Endothelial cell of hepatic sinusoid (primary cell): ENCODE measurements around the gene PARN.

Experiments
- in situ Hi-C: cut with HindIII; loops from 2 replicates; pipeline ENCODE4 v1.10.0; 2017; ENCODE audit warnings: low sequenced_read_pairs

Gene PARN

DNA sequence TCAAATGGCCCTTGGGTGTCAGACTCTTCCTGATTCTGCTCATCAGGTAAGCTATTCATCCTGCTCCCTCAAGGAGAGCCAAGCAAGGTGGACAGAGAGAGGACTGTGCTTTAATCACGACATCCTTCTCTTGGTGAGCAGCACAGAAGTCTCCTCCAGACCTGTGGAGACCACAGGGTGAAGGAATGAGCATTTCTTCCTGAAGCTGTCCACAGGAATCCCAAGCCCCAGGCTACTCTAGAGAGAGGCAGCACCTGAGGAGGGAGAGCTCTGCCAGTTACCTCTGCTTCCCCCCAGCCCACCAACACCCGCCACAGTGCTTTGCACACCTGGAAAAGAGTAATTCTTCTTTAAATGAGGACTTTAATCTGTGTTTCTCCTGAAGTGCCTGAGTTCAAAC lies 100.0 kb downstream of the PARN start:
- in situ Hi-C loops = no loop called here

DNA sequence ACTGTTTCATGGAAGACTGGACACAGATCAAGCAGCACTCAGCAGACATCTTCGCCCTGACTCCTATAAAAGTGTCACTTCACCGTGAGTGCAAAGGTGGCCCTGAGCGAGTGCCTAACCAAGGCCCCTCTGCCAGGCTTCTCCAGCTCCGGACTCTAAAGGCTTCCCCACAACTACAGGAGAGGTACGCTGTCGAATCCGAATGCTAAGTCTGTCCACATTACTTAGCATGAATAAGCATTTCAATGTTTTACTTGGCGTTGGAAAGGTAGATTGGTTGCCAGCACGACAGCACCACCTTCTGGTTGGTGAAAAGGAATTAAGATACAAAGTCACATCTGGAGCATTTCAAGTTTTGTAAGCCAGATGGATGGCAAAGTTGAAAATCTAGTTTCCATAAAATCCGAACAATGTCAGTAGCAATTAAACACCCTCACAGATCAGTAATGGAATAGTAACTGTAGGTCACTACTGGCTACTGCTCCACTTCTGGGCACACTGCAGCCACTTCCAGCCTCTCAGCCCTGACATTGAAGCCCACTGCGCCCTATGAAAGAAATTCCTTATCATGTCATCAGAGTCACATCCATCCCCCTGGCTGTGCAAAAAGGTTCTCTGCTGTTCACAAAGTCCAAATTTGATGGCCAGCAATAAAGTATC lies 100.9 kb downstream of the PARN start:
- in situ Hi-C loops = loop anchor here (10.0 kb wide), 1 partner anchor 224 kb away; no protein-coding TSS in a partner anchor

DNA sequence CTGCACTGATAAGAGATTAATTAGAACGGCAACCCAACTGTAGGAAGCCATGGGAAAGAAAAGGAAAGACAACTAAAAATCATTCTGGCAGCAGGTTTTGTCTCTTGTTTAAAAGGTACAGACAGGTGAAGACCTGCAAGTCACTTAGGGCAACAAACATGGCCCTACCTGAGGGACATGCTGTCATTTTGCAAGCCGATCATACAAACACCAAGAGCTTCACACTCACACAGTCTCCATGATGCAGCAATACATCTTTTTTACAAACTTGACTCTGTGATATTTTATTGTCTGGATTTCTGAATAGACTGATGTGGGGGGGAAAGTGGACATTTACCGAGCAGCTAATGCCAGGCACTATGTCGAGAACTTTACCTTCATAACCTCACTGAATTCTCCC lies 101.8 kb downstream of the PARN start:
- in situ Hi-C loops = loop anchor here (10.0 kb wide), 1 partner anchor 224 kb away; no protein-coding TSS in a partner anchor

DNA sequence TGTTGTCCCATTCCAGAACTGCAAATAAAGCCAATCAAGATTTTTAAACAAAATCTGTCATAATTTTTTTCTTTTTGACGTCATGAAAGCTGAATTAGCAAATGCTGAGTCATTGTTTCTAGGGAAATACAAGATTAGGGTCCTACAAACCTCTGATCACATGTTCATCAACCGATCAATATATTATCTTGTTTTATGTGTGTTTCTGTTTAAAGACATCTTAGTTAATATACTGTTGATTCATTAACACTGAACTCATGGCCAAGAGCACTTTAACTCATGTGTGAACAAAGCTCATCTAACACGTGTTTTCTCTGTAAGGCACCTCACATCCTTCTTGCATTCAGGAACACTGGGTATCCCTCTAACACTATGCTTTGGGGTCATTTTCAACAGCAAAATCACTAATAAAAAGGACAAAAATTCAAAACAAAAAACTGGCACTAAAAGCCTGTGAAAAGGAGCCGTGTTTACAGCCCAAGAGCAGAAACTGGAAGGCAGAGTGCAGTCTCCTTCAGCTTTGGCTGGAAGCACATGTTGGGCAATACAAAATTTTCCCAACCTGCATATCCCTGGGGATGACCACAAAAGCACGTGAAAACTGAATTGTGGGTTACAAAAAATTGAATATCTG lies 102.5 kb downstream of the PARN start:
- in situ Hi-C loops = loop anchor here (10.0 kb wide), 1 partner anchor 223 kb away; no protein-coding TSS in a partner anchor

DNA sequence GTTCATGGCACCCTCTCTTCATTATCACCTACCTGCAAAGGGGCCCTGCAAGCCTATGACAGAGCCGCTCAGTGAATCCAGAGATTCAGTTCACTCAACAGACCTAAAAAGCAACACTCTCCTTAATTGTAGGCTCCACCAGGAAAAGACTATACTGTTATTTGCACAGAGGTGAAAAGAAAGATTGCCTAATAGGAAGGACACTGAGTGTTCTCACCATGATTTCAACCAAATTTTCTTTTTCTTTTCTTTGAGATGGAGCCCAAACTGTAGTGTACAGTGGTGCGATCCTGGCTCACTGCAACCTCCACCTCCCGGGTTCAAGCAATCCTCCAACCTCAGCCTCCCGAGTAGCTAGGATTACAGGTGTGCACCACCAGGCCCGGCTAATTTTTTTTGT lies 104.5 kb downstream of the PARN start:
- in situ Hi-C loops = loop anchor here (10.0 kb wide), 1 partner anchor 221 kb away; no protein-coding TSS in a partner anchor

DNA sequence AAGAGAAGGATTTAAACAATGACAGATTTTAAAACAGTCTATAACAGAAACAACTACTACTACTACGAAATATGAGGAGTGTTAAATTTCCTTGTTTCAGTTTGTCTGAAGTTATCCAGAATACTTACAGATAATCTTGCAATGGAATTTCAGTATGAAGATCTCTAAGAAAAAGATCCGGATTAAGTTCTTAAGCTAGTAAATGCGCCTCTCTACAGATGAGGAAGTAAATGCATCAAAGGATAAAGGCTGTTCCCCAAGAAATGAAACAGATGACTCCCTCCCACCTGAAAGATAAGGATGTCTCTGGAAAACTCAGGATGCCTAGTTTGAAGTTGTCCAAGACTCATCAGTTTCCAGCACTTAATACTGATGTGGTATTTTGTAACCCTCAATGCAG lies 105.1 kb downstream of the PARN start:
- in situ Hi-C loops = loop anchor here (10.0 kb wide), 1 partner anchor 220 kb away; no protein-coding TSS in a partner anchor

DNA sequence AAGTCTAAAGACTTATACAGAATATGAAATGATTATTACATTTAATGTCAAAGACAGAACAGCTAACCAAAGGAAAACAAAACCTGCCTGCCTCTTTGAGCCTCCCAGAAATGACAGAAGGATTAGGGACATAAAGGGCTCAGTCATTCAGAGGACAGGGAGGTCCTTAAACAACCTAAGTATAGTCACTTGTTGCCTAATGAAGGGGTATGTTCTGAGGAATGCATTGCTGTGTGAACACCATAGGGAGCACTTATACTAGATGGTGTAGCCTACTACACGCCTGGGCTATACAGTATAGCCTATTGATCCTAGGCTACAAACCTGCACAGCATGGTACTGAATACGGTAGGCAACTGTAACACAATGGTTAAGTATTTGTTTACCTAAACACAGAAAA lies 106.4 kb downstream of the PARN start:
- in situ Hi-C loops = loop anchor here (10.0 kb wide), 1 partner anchor 219 kb away; no protein-coding TSS in a partner anchor

DNA sequence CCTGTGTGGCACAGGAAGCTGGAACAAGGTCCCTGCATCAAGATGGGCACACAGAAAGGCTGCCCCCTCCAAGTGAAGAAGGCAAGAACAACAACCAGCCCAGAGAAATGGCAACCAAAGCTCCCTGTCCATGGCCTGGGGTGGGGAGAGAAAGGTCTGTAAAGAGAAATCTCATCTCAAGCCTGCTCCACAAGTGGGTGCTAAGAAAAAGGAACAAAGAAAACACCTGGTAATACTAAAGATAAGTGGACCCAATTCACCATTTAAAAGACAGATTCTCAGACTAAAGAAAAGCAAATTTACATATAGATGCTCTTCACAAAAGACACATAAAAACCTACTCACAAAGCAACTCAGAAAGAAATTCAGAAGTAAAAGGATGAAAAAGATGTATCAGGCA lies 107.4 kb downstream of the PARN start:
- in situ Hi-C loops = loop anchor here (10.0 kb wide), 1 partner anchor 218 kb away; no protein-coding TSS in a partner anchor

DNA sequence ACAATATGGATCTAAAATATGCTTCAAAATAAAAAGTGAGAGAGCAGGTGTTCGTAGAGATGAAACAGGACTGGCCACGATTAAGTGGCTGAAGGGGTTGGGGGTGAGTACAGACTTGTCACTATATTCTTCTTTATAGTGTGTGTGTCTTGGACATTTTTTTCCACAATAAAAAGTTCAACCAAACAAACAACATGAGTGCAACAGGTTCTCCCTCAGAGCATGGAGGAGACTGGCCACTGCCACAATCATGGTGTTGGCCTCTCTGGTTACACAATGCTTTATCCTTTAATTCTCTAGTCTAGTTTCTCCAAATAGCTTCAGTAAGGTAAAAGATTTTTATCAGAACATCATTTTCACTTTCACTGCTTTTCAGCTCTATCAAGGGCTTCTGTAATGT lies 109.3 kb downstream of the PARN start:
- in situ Hi-C loops = loop anchor here (10.0 kb wide), 1 partner anchor 216 kb away; no protein-coding TSS in a partner anchor

DNA sequence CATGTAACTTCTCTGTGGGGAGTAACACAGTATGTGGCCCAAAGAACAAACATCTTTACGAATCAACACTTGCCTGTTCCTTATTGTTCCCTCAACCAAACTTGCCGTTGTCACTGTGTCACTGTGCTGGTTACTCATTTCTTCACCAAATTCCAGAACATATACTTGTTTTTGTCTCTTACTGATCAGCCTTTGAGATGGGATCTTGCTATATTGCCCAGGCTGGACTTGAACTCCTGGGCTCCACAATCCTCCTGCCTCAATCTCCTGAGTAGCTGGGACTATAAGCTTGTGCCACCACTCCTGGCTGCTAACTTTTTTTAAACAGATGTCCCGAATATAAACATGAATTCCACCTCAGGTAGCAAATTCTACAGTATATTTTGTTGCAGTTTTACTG lies 115.1 kb downstream of the PARN start:
- in situ Hi-C loops = no loop called here

DNA sequence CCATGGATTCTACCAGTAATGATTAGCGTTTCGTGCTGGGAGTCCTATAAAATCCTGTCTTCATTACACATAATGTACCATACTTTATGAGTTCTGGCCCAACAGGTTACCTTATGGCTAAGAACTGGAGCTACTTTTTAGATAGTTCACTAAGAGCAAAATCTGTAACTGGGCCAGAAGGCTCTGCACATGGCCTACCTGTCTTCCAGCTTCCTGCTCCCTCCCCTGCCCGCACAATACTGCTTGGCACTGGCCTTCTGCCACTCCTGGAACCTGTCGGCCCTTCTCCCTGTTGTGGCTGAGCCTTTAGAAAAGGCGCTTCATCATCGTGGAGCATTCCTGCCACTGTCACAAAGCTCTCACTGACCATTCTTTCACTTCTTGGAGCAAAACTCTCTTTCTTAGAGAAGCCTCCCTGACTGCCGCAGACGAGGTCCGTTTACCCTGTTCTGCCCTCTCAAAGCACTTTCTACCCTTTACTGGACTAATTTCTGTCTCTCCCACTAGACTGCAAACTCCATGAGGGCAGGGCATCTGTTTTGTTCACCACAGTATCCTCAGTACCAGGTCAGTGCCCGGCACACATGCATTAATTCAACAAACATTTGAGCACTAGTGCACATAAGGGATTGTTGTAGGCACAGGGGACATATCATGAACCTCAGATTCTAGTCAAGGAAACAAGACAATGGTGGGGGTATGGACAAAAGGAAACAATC lies 116.5 kb downstream of the PARN start:
- in situ Hi-C loops = no loop called here

DNA sequence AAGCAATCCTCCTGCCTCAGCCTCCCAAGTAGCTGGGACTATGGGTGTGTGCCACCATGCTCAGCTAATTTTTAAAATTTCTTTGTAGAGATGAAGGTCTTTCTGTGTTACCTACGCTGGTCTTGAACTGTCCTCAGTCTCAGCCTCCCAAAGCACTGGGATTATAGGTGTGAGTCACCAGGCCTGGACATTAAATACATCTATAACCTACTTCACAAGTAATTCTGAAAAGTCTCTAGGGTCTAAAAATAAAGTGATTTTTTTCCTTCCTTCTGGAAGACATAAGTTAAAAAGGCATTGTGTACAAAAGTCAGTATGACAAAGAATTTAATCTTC lies 118.3 kb downstream of the PARN start:
- in situ Hi-C loops = no loop called here

DNA sequence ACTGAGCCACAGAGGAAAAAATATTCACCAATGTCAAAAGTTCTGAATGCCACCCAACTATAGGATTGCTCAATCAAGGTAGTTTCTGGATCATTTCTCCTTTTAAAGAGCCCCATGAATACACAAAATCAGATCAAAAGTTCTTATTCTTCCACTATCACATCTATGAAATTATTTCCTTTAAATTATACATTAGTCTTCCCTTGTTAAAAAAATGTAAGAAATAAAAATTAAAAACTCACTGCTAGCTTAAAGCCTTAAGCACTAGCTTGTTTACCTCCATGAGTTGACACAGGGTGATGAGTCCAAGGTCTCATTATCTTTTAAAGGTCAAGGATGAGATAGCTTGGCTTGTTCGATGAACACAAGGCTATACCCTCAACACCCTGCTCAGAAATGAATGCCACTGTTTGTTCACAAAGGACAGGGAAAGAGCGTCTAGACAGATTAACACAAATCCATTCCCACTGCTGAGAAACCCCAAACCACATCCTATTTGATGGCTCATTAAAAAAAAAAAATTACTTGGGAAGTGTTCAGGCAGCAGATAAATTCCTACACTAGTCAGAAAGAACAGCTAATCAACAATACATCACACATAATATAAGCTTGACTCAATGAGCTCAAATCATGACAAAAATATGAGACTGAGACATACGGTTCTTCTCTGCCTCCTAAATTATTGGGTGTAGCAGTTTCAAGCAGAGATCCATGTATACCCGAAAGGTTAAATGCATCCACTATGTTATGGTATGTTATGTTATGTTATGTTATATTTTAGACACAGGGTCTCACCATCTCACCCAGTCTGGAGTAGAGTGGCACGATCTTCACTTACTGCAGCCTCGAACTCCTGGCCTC lies 118.9 kb downstream of the PARN start:
- in situ Hi-C loops = no loop called here

DNA sequence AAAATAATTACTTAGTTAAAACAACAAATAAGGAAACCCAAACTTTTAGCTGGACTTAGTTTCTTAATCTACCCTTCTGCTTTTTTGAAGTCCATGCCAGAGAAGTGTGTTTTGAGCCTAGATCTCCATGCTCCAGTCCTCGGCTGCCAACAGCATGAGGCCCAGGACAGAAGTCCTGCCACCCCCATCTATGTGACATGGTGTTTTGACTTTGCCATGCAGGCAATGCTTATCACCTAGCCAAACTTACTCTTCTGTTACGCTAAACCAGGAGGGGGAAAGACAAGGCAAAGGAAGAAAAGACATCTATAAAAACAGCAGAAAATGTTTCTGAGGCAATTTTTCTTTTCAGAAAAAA lies 119.5 kb downstream of the PARN start:
- in situ Hi-C loops = no loop called here

DNA sequence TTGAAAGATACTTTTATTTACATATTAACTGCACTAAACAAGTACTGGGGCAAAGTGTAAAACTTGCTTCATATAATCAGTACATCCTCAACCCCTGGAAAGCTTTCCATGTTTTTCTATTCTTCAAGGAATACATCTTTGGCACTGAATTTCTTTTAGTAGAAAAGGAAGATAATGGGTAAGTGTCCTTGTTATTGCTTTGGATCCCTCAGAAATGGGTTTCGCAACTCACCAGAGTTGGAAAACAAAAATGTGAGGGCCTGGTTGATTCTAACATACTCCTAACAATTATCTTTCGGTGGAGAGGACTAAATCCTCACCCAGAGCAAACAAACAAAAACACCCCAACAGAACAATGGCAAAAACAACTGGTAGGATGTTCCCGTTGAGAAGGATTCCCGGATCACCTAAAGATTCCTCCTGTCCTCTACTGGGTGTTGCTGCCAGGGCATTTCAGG lies 120.4 kb downstream of the PARN start:
- in situ Hi-C loops = no loop called here

DNA sequence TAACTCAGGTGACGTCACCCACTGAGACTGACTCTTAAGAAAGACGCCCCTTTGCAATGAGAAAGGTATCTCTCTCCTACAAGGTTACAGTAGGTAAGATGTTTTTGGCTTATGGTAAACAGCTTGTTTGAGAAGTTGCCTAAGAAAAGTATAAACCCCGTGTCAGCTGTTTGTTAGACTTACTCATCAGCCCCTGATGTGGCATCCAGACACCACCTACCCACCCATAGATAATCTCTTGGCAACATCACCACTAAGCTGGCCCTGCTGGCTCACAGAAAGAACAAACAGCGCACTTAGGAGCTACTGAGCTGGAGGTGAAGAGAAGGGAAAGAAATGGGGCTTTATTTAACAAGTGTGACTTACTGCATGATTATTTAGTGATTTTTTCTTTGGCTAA lies 121.0 kb downstream of the PARN start:
- in situ Hi-C loops = no loop called here

DNA sequence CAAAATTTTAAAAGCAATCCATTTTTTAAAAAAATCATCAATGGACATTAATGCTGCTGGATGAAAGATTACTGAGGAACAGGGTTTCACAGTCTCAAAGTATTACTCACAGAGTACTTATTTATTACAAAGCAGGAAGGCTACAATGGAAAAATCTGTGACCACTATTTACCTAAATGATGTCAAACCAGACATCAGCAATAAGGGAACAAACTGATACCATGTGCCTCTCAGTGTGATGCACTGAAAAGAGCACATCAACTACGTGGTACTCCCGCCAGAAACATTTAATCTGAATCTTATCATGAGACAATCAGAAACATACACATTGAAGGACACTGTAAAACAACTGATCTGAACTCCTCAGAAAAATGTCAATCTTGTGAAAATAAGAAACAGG lies 124.2 kb downstream of the PARN start:
- in situ Hi-C loops = no loop called here

DNA sequence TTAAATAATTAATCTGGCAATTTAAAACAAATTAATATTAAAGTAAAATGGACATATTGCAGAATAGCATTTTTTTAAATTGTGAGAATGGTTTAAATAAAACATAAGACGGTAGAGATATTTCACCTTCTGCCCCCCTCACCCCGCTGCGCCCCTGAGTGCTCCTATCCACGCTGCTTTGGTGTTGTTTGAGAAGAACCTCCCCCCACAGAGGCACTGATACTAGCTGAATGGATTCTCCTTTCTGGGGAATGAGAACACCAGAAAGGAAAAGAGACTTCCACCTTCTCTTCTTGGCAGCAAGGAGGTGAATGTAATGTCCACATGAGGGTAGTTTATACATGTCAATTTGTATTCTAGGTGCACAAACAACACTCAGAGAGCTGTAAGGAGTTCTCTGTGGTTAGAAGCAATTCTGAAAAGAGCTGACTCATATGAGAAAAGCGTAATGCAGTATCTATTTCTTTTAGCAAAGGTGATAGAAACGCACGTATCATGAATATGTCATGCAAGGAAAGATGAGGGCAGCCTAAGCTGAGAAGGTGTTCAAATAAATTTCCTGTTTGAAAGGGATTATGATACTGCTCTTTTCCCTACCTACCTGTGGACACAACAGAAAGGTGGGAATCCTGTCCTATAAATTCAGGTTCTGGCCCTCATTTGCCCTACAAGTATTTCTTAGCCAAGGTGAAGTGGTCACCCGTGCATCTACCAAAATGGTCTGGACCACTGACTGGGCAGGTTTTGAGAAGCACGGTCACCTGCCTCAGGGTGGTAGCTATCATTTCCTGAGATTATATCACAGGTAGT lies 126.9 kb downstream of the PARN start:
- in situ Hi-C loops = loop anchor here (5.0 kb wide), 1 partner anchor 46 kb away; no protein-coding TSS in a partner anchor

DNA sequence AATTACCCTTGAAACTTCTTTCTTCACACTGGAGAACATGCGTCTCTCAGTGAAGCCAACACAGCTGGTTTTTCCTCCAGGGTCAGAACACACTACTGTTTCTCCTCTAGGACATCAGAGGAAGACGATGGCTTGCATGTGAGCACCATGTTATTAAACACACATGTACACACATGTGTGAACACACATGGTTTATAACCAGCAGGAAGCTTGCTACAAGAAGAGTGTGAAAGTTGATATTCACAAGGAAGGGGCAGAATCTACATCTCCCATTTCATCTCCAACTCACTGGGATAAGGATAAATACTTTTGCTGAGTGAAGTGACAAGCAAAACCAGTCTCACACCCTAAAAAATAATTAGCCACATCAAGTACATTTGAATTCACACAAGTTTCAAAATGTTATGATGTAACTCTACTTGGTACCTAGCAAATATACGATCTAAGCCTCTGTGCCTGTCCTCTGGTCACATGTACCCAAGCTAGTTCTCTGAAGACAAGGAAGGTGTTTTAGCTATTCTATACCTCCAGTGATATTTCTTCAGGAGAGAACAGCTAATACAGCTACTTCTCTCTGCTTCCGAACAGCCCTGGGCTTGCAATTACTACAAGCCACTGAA lies 127.7 kb downstream of the PARN start:
- in situ Hi-C loops = loop anchor here (5.0 kb wide), 1 partner anchor 45 kb away; no protein-coding TSS in a partner anchor
